Measurements from ENCODE around the gene TSPAN6.

The TSPAN6 gene

GRCh38 chrX:100636321-100636991 is at the start of gene TSPAN6:
Gene TSPAN6, minus strand, starts transcription at chrX:100636806. Its CDS starts 112 bp downstream, at chrX:100636694.
- DNase-seq, result peak; percentile 66 to 72

- no peak for DNase-seq
Measured at GRCh38 chrX:100685997-100686305, 49.3 kb upstream of the TSPAN6 start.

GRCh38 chrX:100685284-100685996 is 48.8 kb upstream of the TSPAN6 start:
- DNase-seq, result peak; percentile 38 to 47

- no peak for DNase-seq
Measured at GRCh38 chrX:100682939-100683338, 46.3 kb upstream of the TSPAN6 start.

- no peak for DNase-seq
Measured at GRCh38 chrX:100681599-100681998, 45.0 kb upstream of the TSPAN6 start.

GRCh38 chrX:100680756-100681155 is 44.1 kb upstream of the TSPAN6 start:
- no peak for DNase-seq

GRCh38 chrX:100677611-100678181 is 41.1 kb upstream of the TSPAN6 start:
- no peak for DNase-seq

GRCh38 chrX:100674705-100675104 is 38.1 kb upstream of the TSPAN6 start:
- DNase-seq, result no peak

GRCh38 chrX:100673397-100673953 is 36.9 kb upstream of the TSPAN6 start:
- DNase-seq, result no peak

- no peak for DNase-seq
Measured at GRCh38 chrX:100672966-100673365, 36.4 kb upstream of the TSPAN6 start.

GRCh38 chrX:100663642-100664041 is 27.0 kb upstream of the TSPAN6 start:
- no peak for DNase-seq

GRCh38 chrX:100662796-100663195 is 26.2 kb upstream of the TSPAN6 start:
- DNase-seq, result no peak

- DNase-seq, result no peak
Measured at GRCh38 chrX:100662170-100662569, 25.6 kb upstream of the TSPAN6 start.

- DNase-seq, result no peak
Measured at GRCh38 chrX:100659431-100660137, 23.0 kb upstream of the TSPAN6 start.

GRCh38 chrX:100658941-100659381 is 22.4 kb upstream of the TSPAN6 start:
- no peak for DNase-seq

- DNase-seq, result no peak
Measured at GRCh38 chrX:100654261-100654660, 17.7 kb upstream of the TSPAN6 start.

GRCh38 chrX:100652266-100652665 is 15.7 kb upstream of the TSPAN6 start:
- DNase-seq, result no peak

- DNase-seq, result no peak
Measured at GRCh38 chrX:100650841-100651240, 14.2 kb upstream of the TSPAN6 start.

GRCh38 chrX:100649550-100650356 is 13.1 kb upstream of the TSPAN6 start:
- DNase-seq, result no peak

GRCh38 chrX:100648458-100649417 is 12.1 kb upstream of the TSPAN6 start:
- no peak for DNase-seq

- no peak for DNase-seq
Measured at GRCh38 chrX:100647739-100648138, 11.1 kb upstream of the TSPAN6 start.
